HepG2 (cell line): ENCODE data around the gene CC2D1A. TPM values are rescaled to one million over a fixed set of nuclear protein-coding genes. Genes with fewer than 3 reads are reported as not detected.

Experiments
- ATAC-seq: fragments of 200-7000 bp; cut with Tn5 transposase; 3 replicates; pipeline ENCODE4 v1.9.1; 2020; ENCODE audit warnings: mild to moderate bottlenecking, moderate library complexity
- BruUV-seq: library from RNA; stranded (reverse); fragments of 400-500 nt; replicated peaks from 2 replicates; lab custom pipeline; 2021; lab: Mats Ljungman, UMichigan
- CTCF ChIA-PET: fragments of 300-600 bp; formaldehyde crosslinking; extraction: SDS; loops from one replicate; lab custom pipeline; 2021; ENCODE audit warnings: low total read pairs, inconsistent platforms, low intra/inter-chr PET ratio; lab: Yijun Ruan, JAX
- POLR2A ChIA-PET: fragments of 350-600 bp; sonication (Branson Sonifier 250); formaldehyde crosslinking; loops from one replicate; lab custom pipeline; 2020; ENCODE audit warnings: antibody characterized with exemption, inconsistent platforms; lab: Yijun Ruan, JAX
- DNase-seq: peaks from one replicate; pipeline ENCODE4 v3.0.0-alpha.2; 2015; ENCODE audit warnings: low spot score
- FAIRE-seq: peaks from 3 replicates; lab custom pipeline; 2011; peaks lifted over from hg19 to GRCh38; lab: Jason Lieb, UNC
- H2AFZ ChIP-seq: one replicate; pipeline ENCODE4 v1.6.1; 2011; ENCODE audit warnings: low read length, inconsistent platforms
- H3K27ac ChIP-seq: fragments of 300-600 bp; 3 replicates; pipeline ENCODE4 v1.8.0; 2011; ENCODE audit warnings: mixed run types, mild to moderate bottlenecking, mixed read lengths, low read length, inconsistent platforms; ENCODE audit not compliant: insufficient read depth; ENCODE audit errors: extremely low read length
- H3K27me3 ChIP-seq, 2 experiments: fragments of 200-600 bp in 1 of 2; 2 replicates in 1 of 2; 3 replicates in 1 of 2; pipeline versions ENCODE4 v1.6.0 to v1.8.0; 2011; ENCODE audit warnings: low read length in 2 of 2, mild to moderate bottlenecking in 2 of 2, moderate library complexity in 2 of 2, inconsistent platforms in 1 of 2; ENCODE audit not compliant: insufficient read depth in 2 of 2, control insufficient read depth in 1 of 2
- H3K36me3 ChIP-seq, 2 experiments: fragments of 200-600 bp in 1 of 2; replicated peaks in 1 of 2; 2 replicates in 1 of 2; 3 replicates in 1 of 2; pipeline versions ENCODE4 v1.5.1 to v1.8.0; 2011; ENCODE audit warnings: low read length in 2 of 2, inconsistent platforms in 1 of 2; ENCODE audit not compliant: insufficient read depth in 2 of 2, control insufficient read depth in 1 of 2
- H3K4me1 ChIP-seq: 2 replicates; pipeline ENCODE4 v1.5.1; 2012; ENCODE audit warnings: low read length, inconsistent platforms; ENCODE audit not compliant: insufficient read depth
- H3K4me2 ChIP-seq: 2 replicates; pipeline ENCODE4 v1.6.0; 2011; ENCODE audit warnings: low read depth, low read length, inconsistent platforms
- H3K4me3 ChIP-seq, 3 experiments: fragments of 200-600 bp in 1 of 3; sonication (generic), shearing (Covaris generic) in 1 of 3; replicated peaks in 1 of 3; 2 replicates each; pipeline ENCODE4 v1.5.1; 2011 to 2016; ENCODE audit warnings: low read length in 3 of 3, inconsistent platforms in 2 of 3, low read depth in 2 of 3, mild to moderate bottlenecking in 2 of 3, control low read depth in 1 of 3, mixed read lengths in 1 of 3; ENCODE audit not compliant: insufficient read depth in 1 of 3
- H3K79me2 ChIP-seq: one replicate; pipeline ENCODE4 v1.6.1; 2011; ENCODE audit warnings: low read length, inconsistent platforms; ENCODE audit not compliant: insufficient read depth
- H3K9ac ChIP-seq: 2 replicates; pipeline ENCODE4 v1.6.0; 2011; ENCODE audit warnings: mild to moderate bottlenecking, low read depth, low read length, inconsistent platforms; ENCODE audit not compliant: insufficient read depth
- H3K9me3 ChIP-seq: 2 replicates; pipeline ENCODE4 v1.5.1; 2012; ENCODE audit warnings: mild to moderate bottlenecking, low read length
- H4K20me1 ChIP-seq: 2 replicates; pipeline ENCODE4 v1.6.0; 2011; ENCODE audit warnings: inconsistent platforms, mild to moderate bottlenecking, low read length, moderate library complexity; ENCODE audit not compliant: insufficient read depth
- BORCS8-MEF2B ChIP-seq: sonication (generic); formaldehyde crosslinking; IDR thresholded peaks from 2 replicates; pipeline ENCODE4 v1.8.0; 2022; ENCODE audit warnings: mild to moderate bottlenecking, missing genetic modification reagents
- ISL2 ChIP-seq: sonication (generic); formaldehyde crosslinking; IDR thresholded peaks from 2 replicates; pipeline ENCODE4 v1.5.0; 2020; ENCODE audit warnings: missing genetic modification reagents
- MIXL1 ChIP-seq: IDR thresholded peaks from 2 replicates; pipeline ENCODE4 v1.6.1; 2016
- MYPOP ChIP-seq: sonication (generic); formaldehyde crosslinking; IDR thresholded peaks from 2 replicates; pipeline ENCODE4 v1.8.1; 2023; ENCODE audit warnings: mild to moderate bottlenecking, moderate library complexity, missing genetic modification reagents
- NFYB ChIP-seq: sonication (generic); formaldehyde crosslinking; IDR thresholded peaks from 2 replicates; pipeline ENCODE4 v1.4.0; 2020; ENCODE audit warnings: missing genetic modification reagents
- NPAS2 ChIP-seq: sonication (generic); formaldehyde crosslinking; IDR thresholded peaks from 2 replicates; pipeline ENCODE4 v1.8.0; 2022; ENCODE audit warnings: mild to moderate bottlenecking, missing genetic modification reagents, borderline replicate concordance
- PHF21A ChIP-seq: sonication (generic); formaldehyde crosslinking; IDR thresholded peaks from 2 replicates; pipeline ENCODE4 v1.5.0; 2020; ENCODE audit warnings: mild to moderate bottlenecking, missing genetic modification reagents
- RARA ChIP-seq: IDR thresholded peaks from 2 replicates; pipeline ENCODE4 v1.6.1; 2016; ENCODE audit warnings: missing genetic modification reagents, missing compliant biosample characterization
- ZNF232 ChIP-seq: sonication (generic); formaldehyde crosslinking; IDR thresholded peaks from 2 replicates; pipeline ENCODE4 v1.4.0; 2020; ENCODE audit warnings: missing genetic modification reagents, borderline replicate concordance
- ZNF326 ChIP-seq: sonication (generic); formaldehyde crosslinking; IDR thresholded peaks from 2 replicates; pipeline ENCODE4 v1.4.0; 2020; ENCODE audit warnings: missing genetic modification reagents, borderline replicate concordance
- ZNF558 ChIP-seq: sonication (generic); formaldehyde crosslinking; IDR thresholded peaks from 2 replicates; pipeline ENCODE4 v1.9.0; 2022; ENCODE audit warnings: mild to moderate bottlenecking, missing genetic modification reagents, borderline replicate concordance
- ZNF567 ChIP-seq: sonication (generic); formaldehyde crosslinking; IDR thresholded peaks from 2 replicates; pipeline ENCODE4 v1.8.1; 2023; ENCODE audit warnings: mild to moderate bottlenecking, missing genetic modification reagents, borderline replicate concordance
- ZNF574 ChIP-seq: sonication (generic); formaldehyde crosslinking; IDR thresholded peaks from 2 replicates; pipeline ENCODE4 v1.4.0; 2020; ENCODE audit warnings: missing genetic modification reagents
- ZNF75D ChIP-seq: sonication (generic); formaldehyde crosslinking; IDR thresholded peaks from 2 replicates; pipeline ENCODE4 v1.8.1; 2023; ENCODE audit warnings: missing genetic modification reagents, mild to moderate bottlenecking, borderline replicate concordance
- ZNF766 ChIP-seq: sonication (generic); formaldehyde crosslinking; IDR thresholded peaks from 2 replicates; pipeline ENCODE4 v1.5.0; 2020; ENCODE audit warnings: missing genetic modification reagents, borderline replicate concordance
- ZNF772 ChIP-seq: sonication (generic); formaldehyde crosslinking; IDR thresholded peaks from 2 replicates; pipeline ENCODE4 v1.5.0; 2020; ENCODE audit warnings: mild to moderate bottlenecking, missing genetic modification reagents
- ZSCAN9 ChIP-seq: IDR thresholded peaks from 2 replicates; pipeline ENCODE4 v1.6.1; 2016; ENCODE audit warnings: borderline replicate concordance
- WGBS: methylation state at CpG from one replicate; pipeline ENCODE4 v1.1.6; 2017; ENCODE audit warnings: low lambda C conversion rate; 5-methylcytosine and 5-hydroxymethylcytosine counted together
- in situ Hi-C: cut with HindIII; loops from 2 replicates; pipeline ENCODE4 v1.10.0; 2017; ENCODE audit warnings: low pct_unique_long_range_greater_than_20kb; ENCODE audit not compliant: extremely low pct_ligation_motif_present
- intact Hi-C: fragments of 100-400 bp; cut with micrococcal nuclease; formaldehyde crosslinking; loops from one replicate; pipeline ENCODE4 v1.10.0; 2022; ENCODE audit not compliant: unreplicated experiment
- polyA plus RNA-seq, 8 experiments: library from polyadenylated mRNA; depleted of rRNA in 3 of 8; stranded (reverse) in 7 of 8; unstranded in 1 of 8; fragments of >200 nt; fragmentation: Illumina TruSeq in 4 of 8; extraction: Trizol in 4 of 8; gene quantifications; 2 replicates each; pipeline versions ENCODE4 v1.2.1 to v1.2.3, GENCODE V29; 2011 to 2016; ENCODE audit warnings: low read depth in 4 of 8, missing spikeins in 1 of 8, mixed read lengths in 1 of 8; ENCODE audit not compliant: insufficient read depth in 1 of 8
- total RNA-seq, 5 experiments: library from RNA; depleted of rRNA; stranded (reverse); fragments of >200 nt; fragmentation: Illumina TruSeq; extraction: Trizol; gene quantifications; 2 replicates each; pipeline ENCODE4 v1.2.3, GENCODE V29; 2016; ENCODE audit warnings: low read depth in 1 of 5

The CC2D1A gene
- total and polyA plus RNA-seq, 2 of the 13 experiments (the other 11 are each of a cell fraction or from before 2014, with no cell fraction given): 9.7 to 11.5 TPM

- 0 out of 3 replicates have a peak, but pooled peaks have one; percentile 6 for ATAC-seq
- CTCF ChIA-PET: no interaction called here
- peaks cover 12% of the 10 kb centered on the region for H3K4me1 ChIP-seq
Measured at GRCh38 chr19:13938301-13939064, 32.5 kb downstream of the CC2D1A start, which contains the start of gene PODNL1. PODNL1 (minus strand) TSS chr19:13938417; CDS start chr19:13938181, 236 bp downstream.

More at GRCh38 chr19:13938301-13939064, 32.5 kb downstream of the CC2D1A start, which contains the start of gene PODNL1:
- DNase-seq (no peak), FAIRE-seq (no peak)
- POLR2A ChIA-PET: interaction anchor here (0.6 kb wide), 1 partner anchor 480 kb away, joined by 4 read pairs; no protein-coding TSS in a partner anchor
- 3% methylated on average over 13 of the region's 21 CpGs for WGBS
- intact Hi-C loops: no loop called here
- peaks cover 4 to 17% of the 10 kb centered on the region in 2 experiments; a peak in 3 of 5 replicates for H3K27me3 ChIP-seq
- H4K20me1 ChIP-seq: no peaks in the 10 kb centered on the region
- H2AFZ ChIP-seq: no peak within 1 kb of the TSS
- H3K4me3 ChIP-seq: peak within 1 kb of the TSS in 1 of 3 experiments; percentile 16; a peak in 1 of 6 replicates
- H3K79me2 ChIP-seq: no peaks in the 10 kb centered on the region
- no peak within 1 kb of the TSS for H3K27ac ChIP-seq
- peak within 1 kb of the TSS; percentile 32 for H3K4me2 ChIP-seq
- no peaks in the 10 kb centered on the region for H3K9me3 ChIP-seq
- no peaks in the 10 kb centered on the region for H3K36me3 ChIP-seq
- no peak within 1 kb of the TSS for H3K9ac ChIP-seq
- no TSS peak for BruUV-seq
- in situ Hi-C loops: no loop called here
- TF ChIP-seq ZNF766 (CRISPR knock-in tag) (no peak), RARA (CRISPR knock-in tag) (no peak), NPAS2 (no peak), ZNF567 (no peak), NFYB (CRISPR knock-in tag) (no peak), ZNF75D (CRISPR knock-in tag) (no peak), MIXL1 (CRISPR knock-in tag) (no peak), ZNF558 (no peak), ZNF232 (CRISPR knock-in tag) (no peak), MYPOP (CRISPR knock-in tag) (no peak), ZNF326 (CRISPR knock-in tag) (no peak), ZNF574 (CRISPR knock-in tag) (no peak), ZNF772 (no peak), PHF21A (no peak), ZSCAN9 (no peak), ISL2 (CRISPR knock-in tag) (no peak), BORCS8-MEF2B (CRISPR knock-in tag) (no peak)
- TF ChIP-seq, all 625 proteins: peak for 0
